Measurements from ENCODE around the gene SDR42E1.
"Not testable (repeated sequence)": the region's sequence is repeated elsewhere in the genome, so short reads cannot be mapped to it uniquely, and the experiment has no call there.

SDR42E1 gene

GRCh38 chr16:82002831-82003230 lies 8.4 kb downstream of the SDR42E1 start:
- no peak for DNase-seq

- no peak for DNase-seq
Measured at GRCh38 chr16:81997738-81998137, 13.5 kb downstream of the SDR42E1 start.

GRCh38 chr16:81996664-81997509 lies 14.4 kb downstream of the SDR42E1 start:
- DNase-seq, result no peak

- no peak for DNase-seq
Measured at GRCh38 chr16:81995651-81996050, 15.6 kb downstream of the SDR42E1 start.

GRCh38 chr16:81994485-81994884 lies 16.8 kb downstream of the SDR42E1 start:
- no peak for DNase-seq

GRCh38 chr16:81992859-81993258 lies 18.4 kb downstream of the SDR42E1 start:
- DNase-seq, result no peak

- DNase-seq, result no peak
Measured at GRCh38 chr16:81987706-81988105, 23.6 kb downstream of the SDR42E1 start.

- DNase-seq, result no peak
Measured at GRCh38 chr16:81987121-81987520, 24.1 kb downstream of the SDR42E1 start.

GRCh38 chr16:81977335-81977942 lies 33.8 kb downstream of the SDR42E1 start:
- DNase-seq, result not testable (repeated sequence)

GRCh38 chr16:81975637-81976036 lies 35.6 kb downstream of the SDR42E1 start:
- DNase-seq, result no peak

- no peak for DNase-seq
Measured at GRCh38 chr16:81973737-81974136, 37.5 kb downstream of the SDR42E1 start.

- no peak for DNase-seq
Measured at GRCh38 chr16:81971853-81972252, 39.4 kb downstream of the SDR42E1 start.

GRCh38 chr16:81967358-81967757 lies 43.9 kb downstream of the SDR42E1 start:
- DNase-seq, result no peak

GRCh38 chr16:81964808-81965207 lies 46.5 kb downstream of the SDR42E1 start:
- no peak for DNase-seq

- no peak for DNase-seq
Measured at GRCh38 chr16:81956213-81956948, 54.9 kb downstream of the SDR42E1 start.

- no peak for DNase-seq
Measured at GRCh38 chr16:81951564-81951963, 59.7 kb downstream of the SDR42E1 start.

GRCh38 chr16:81946206-81946605 lies 65.1 kb downstream of the SDR42E1 start:
- DNase-seq, result no peak

- no peak for DNase-seq
Measured at GRCh38 chr16:81945665-81946064, 65.6 kb downstream of the SDR42E1 start.

- DNase-seq, result no peak
Measured at GRCh38 chr16:81942007-81942601, 69.2 kb downstream of the SDR42E1 start.

- DNase-seq, result no peak
Measured at GRCh38 chr16:81940781-81941560, 70.3 kb downstream of the SDR42E1 start.

- DNase-seq, result no peak
Measured at GRCh38 chr16:81939164-81940056, 71.9 kb downstream of the SDR42E1 start.
